B cell (primary cell): ENCODE measurements around the gene SART1. TPM values are rescaled to one million over a fixed set of nuclear protein-coding genes. Genes with fewer than 3 reads are reported as not detected.

Source experiments
- ATAC-seq: fragments of 200-7000 bp; cut with Tn5 transposase; one replicate; pipeline ENCODE4 v1.10.0; 2021; ENCODE audit warnings: low read depth, mild to moderate bottlenecking, moderate number of reproducible peaks, moderate library complexity
- CTCF ChIA-PET: fragments of 350-600 bp; sonication (Branson Sonifier 250); formaldehyde crosslinking; loops from one replicate; lab custom pipeline; 2021; ENCODE audit warnings: antibody characterized with exemption, inconsistent platforms; lab: Charles Lee
- POLR2A ChIA-PET: fragments of 350-600 bp; sonication (Branson Sonifier 250); formaldehyde crosslinking; loops from one replicate; lab custom pipeline; 2021; ENCODE audit warnings: antibody characterized with exemption; lab: Charles Lee
- DNase-seq: peaks from one replicate; pipeline ENCODE4 v3.0.0; 2013
- H2AFZ ChIP-seq: 2 replicates; pipeline ENCODE4 v1.6.1; 2012; ENCODE audit warnings: mild to moderate bottlenecking, low read depth, low read length; ENCODE audit not compliant: insufficient read depth, poor library complexity, severe bottlenecking
- H3K27ac ChIP-seq, 2 donors: 1 replicate in 1 of 2; 2 replicates in 1 of 2; pipeline ENCODE4 v1.5.1; 2012 to 2013; ENCODE audit warnings: low read length in 2 of 2, mild to moderate bottlenecking in 2 of 2, moderate library complexity in 1 of 2
- H3K27me3 ChIP-seq, 4 experiments: fragments of 200-600 bp in 1 of 4; sonication (generic) in 1 of 4; replicated peaks in 1 of 4; 1 replicate in 2 of 4; 2 replicates in 2 of 4; pipeline versions ENCODE4 v1.6.1 to v1.7.0; 2013 to 2016; ENCODE audit warnings: low read length in 3 of 4, mild to moderate bottlenecking in 2 of 4, mixed read lengths in 1 of 4, moderate library complexity in 1 of 4; ENCODE audit not compliant: insufficient read depth in 4 of 4, control insufficient read depth in 3 of 4; ENCODE audit errors: control extremely low read depth in 1 of 4
- H3K36me3 ChIP-seq, 2 experiments: replicated peaks in 1 of 2; 1 replicate in 1 of 2; 2 replicates in 1 of 2; pipeline versions ENCODE4 v1.6.1 to v1.7.1; 2013; ENCODE audit warnings: low read length in 1 of 2; ENCODE audit not compliant: insufficient read depth in 2 of 2, control insufficient read depth in 1 of 2; ENCODE audit errors: control extremely low read depth in 1 of 2, extremely low read depth in 1 of 2
- H3K4me1 ChIP-seq, 2 donors: fragments of 200-600 bp in 1 of 2; sonication (generic) in 1 of 2; 1 replicate in 1 of 2; 2 replicates in 1 of 2; pipeline versions ENCODE4 v1.5.1 to v1.6.1; 2013 to 2017; ENCODE audit warnings: low read length in 2 of 2; ENCODE audit not compliant: control insufficient read depth in 2 of 2, insufficient read depth in 2 of 2
- H3K4me2 ChIP-seq: replicated peaks from 2 replicates; pipeline ENCODE3; 2012; ENCODE audit warnings: mild to moderate bottlenecking, low read depth, low read length; ENCODE audit not compliant: poor library complexity, severe bottlenecking
- H3K4me3 ChIP-seq, 5 experiments: fragments of 200-600 bp in 1 of 5; sonication (generic) in 1 of 5; 1 replicate in 3 of 5; 2 replicates in 2 of 5; pipeline versions ENCODE4 v1.5.1 to v1.7.0; 2011 to 2016; ENCODE audit warnings: low read length in 4 of 5, mild to moderate bottlenecking in 4 of 5, low read depth in 2 of 5, control low read depth in 1 of 5, moderate library complexity in 1 of 5; ENCODE audit not compliant: insufficient read depth in 1 of 5; ENCODE audit errors: control extremely low read depth in 1 of 5, extremely low read depth in 1 of 5
- H3K79me2 ChIP-seq: fragments of 200-600 bp; sonication (generic); one replicate; pipeline ENCODE4 v1.6.0; 2016; ENCODE audit warnings: low read length; ENCODE audit not compliant: control insufficient read depth, insufficient read depth
- H3K9ac ChIP-seq: fragments of 200-600 bp; sonication (generic); 2 replicates; pipeline ENCODE4 v1.6.1; 2017; ENCODE audit warnings: mild to moderate bottlenecking, low read length, moderate library complexity
- H3K9me3 ChIP-seq, 3 donors: one replicate each; pipeline versions ENCODE4 v1.6.1 to v1.7.1; 2013; ENCODE audit warnings: low read length in 2 of 3; ENCODE audit not compliant: control insufficient read depth in 2 of 3, insufficient read depth in 1 of 3; ENCODE audit errors: control extremely low read depth in 1 of 3
- H4K20me1 ChIP-seq: 2 replicates; pipeline ENCODE4 v1.6.0; 2012; ENCODE audit warnings: mild to moderate bottlenecking, low read length; ENCODE audit not compliant: insufficient read depth, control insufficient read depth, poor library complexity, severe bottlenecking
- H3K27ac Mint-ChIP-seq: one replicate; pipeline ENCODE4 v1.8.0; 2021; ENCODE audit warnings: mixed read lengths
- H3K27me3 Mint-ChIP-seq: one replicate; pipeline ENCODE4 v1.8.0; 2021; ENCODE audit warnings: mixed read lengths
- H3K4me1 Mint-ChIP-seq: one replicate; pipeline ENCODE4 v1.8.0; 2021; ENCODE audit warnings: mixed read lengths
- H3K4me3 Mint-ChIP-seq: one replicate; pipeline ENCODE4 v1.8.0; 2021; ENCODE audit warnings: mixed read lengths
- H3K9me3 Mint-ChIP-seq: one replicate; pipeline ENCODE4 v1.8.0; 2022; ENCODE audit warnings: mixed read lengths; ENCODE audit not compliant: insufficient read depth
- CTCF ChIP-seq: fragments of 200-600 bp; IDR thresholded peaks from one replicate; pipeline ENCODE4 v1.8.0; 2022; ENCODE audit warnings: antibody characterized with exemption, mild to moderate bottlenecking
- EZH2 ChIP-seq: IDR thresholded peaks from 2 replicates; pipeline ENCODE4 v1.6.1; 2012; ENCODE audit warnings: borderline replicate concordance, low read depth, mild to moderate bottlenecking, moderate library complexity, low read length; ENCODE audit not compliant: insufficient read depth, poor library complexity, severe bottlenecking
- WGBS: methylation state at CpG from one replicate; pipeline ENCODE4 v1.1.5; 2013; ENCODE audit warnings: missing lambda C conversion rate; ENCODE audit not compliant: insufficient coverage; 5-methylcytosine and 5-hydroxymethylcytosine counted together
- intact Hi-C: fragments of 100-400 bp; cut with micrococcal nuclease; formaldehyde crosslinking; loops from one replicate; pipeline ENCODE4 v1.10.0; 2022
- polyA plus RNA-seq: library from polyadenylated mRNA; depleted of rRNA; stranded (reverse); fragments of >200 nt; gene quantifications from 2 replicates; pipeline ENCODE4 v1.2.3, GENCODE V29; 2012
- total RNA-seq, 2 donors: library from RNA; stranded (reverse); fragments of 120-200 nt in 1 of 2; gene quantifications; 1 replicate in 1 of 2; 2 replicates in 1 of 2; pipeline versions ENCODE4 v1.2.3 to v1.2.4, GENCODE V29; 2013 to 2022

The SART1 gene
- total and polyA plus RNA-seq, 2 donors (not counting 1 experiment from before 2014, with no cell fraction given) = 74.5 to 102 TPM

- WGBS = 91% methylated on average over 10 of the region's 10 CpGs
- H4K20me1 ChIP-seq = no peaks in the 10 kb centered on the region
- intact Hi-C loops = no loop called here
- TF ChIP-seq CTCF (no peak), EZH2 (no peak)
- H3K4me1 Mint-ChIP-seq = no peaks in the 10 kb centered on the region
- H3K4me3 Mint-ChIP-seq = no peak overlapping the region
- H3K9ac ChIP-seq = no peak overlapping the region
- peaks cover 3% of the 10 kb centered on the region for H3K27me3 Mint-ChIP-seq
- no peak for ATAC-seq
- no peak for DNase-seq
- ChIA-PET POLR2A (no interaction called here), CTCF (no interaction called here)
- H3K27ac ChIP-seq = no peak overlapping the region
- no peaks in the 10 kb centered on the region for H3K79me2 ChIP-seq
- H3K4me1 ChIP-seq = peaks cover 5 to 11% of the 10 kb centered on the region in 2 donors
- H3K27me3 ChIP-seq = peaks cover 0 to 22% (median 7%) of the 10 kb centered on the region in 4 experiments
- no peak overlapping the region for H3K4me2 ChIP-seq
- H3K36me3 ChIP-seq = no peaks in the 10 kb centered on the region
- H2AFZ ChIP-seq = no peak overlapping the region
- no peaks in the 10 kb centered on the region for H3K9me3 Mint-ChIP-seq
- peaks cover 0 to 9% (median 0%) of the 10 kb centered on the region in 3 donors for H3K9me3 ChIP-seq
- no peak overlapping the region for H3K4me3 ChIP-seq
- no peak overlapping the region for H3K27ac Mint-ChIP-seq
These were observed 55.3 kb downstream of the SART1 start for GRCh38 chr11:66016793-66017177.

DNA sequence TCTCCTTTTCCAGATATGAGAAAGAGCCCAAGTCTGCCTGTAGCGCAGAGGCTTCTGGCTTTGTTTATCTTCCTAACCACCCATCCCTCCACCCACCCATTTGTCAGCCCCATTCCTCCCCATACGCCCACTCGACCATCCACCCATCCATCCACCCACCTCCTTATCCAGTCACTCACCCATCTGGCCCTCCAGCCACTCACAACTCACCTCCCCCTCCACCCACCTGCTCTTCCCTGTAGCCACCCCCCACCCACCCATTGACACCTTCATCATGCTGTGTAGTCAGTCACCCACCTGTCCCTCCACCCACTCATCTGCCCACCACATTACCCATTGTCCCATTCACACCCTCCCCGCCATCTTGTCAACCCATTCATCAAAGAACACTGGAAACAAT, 55.8 kb downstream of the SART1 start:
- TF ChIP-seq EZH2 (no peak), CTCF (no peak)
- CTCF ChIA-PET = no interaction called here
- no peaks in the 10 kb centered on the region for H3K36me3 ChIP-seq
- Mint-ChIP-seq H3K4me1 (peaks cover under 1% of the 10 kb centered on the region), H3K9me3 (no peaks in the 10 kb centered on the region), H3K4me3 (no peak overlapping the region), H3K27me3 (peaks cover 3% of the 10 kb centered on the region), H3K27ac (no peak overlapping the region)
- H4K20me1 ChIP-seq = no peaks in the 10 kb centered on the region
- 95% methylated on average over 4 of the region's 4 CpGs for WGBS
- no peak for ATAC-seq
- no peak overlapping the region for H3K4me2 ChIP-seq
- H3K9ac ChIP-seq = no peak overlapping the region
- peaks cover 0 to 17% (median 5%) of the 10 kb centered on the region in 4 experiments for H3K27me3 ChIP-seq
- no peak overlapping the region for H3K4me3 ChIP-seq
- no peak overlapping the region for H3K27ac ChIP-seq
- DNase-seq = no peak
- no peaks in the 10 kb centered on the region for H3K79me2 ChIP-seq
- peaks cover 0 to 9% (median 0%) of the 10 kb centered on the region in 3 donors for H3K9me3 ChIP-seq
- POLR2A ChIA-PET = no interaction called here
- intact Hi-C loops = no loop called here
- peaks cover 1 to 7% of the 10 kb centered on the region in 2 donors for H3K4me1 ChIP-seq
- H2AFZ ChIP-seq = no peak overlapping the region
